Measurements from ENCODE around the gene PIM1.
A peak's percentile ranks its signal among the peaks of the same experiment; 100 is the strongest.

PIM1 gene

GRCh38 chr6:37138856-37139229 is 31.1 kb upstream of the PIM1 start:
- no peak for DNase-seq

- no peak for DNase-seq
Measured at GRCh38 chr6:37139230-37139962, 30.6 kb upstream of the PIM1 start.

- no peak for DNase-seq
Measured at GRCh38 chr6:37140145-37140544, 29.8 kb upstream of the PIM1 start.

- no peak for DNase-seq
Measured at GRCh38 chr6:37141281-37142049, 28.5 kb upstream of the PIM1 start.

- DNase-seq, result no peak
Measured at GRCh38 chr6:37142050-37142614, 27.8 kb upstream of the PIM1 start.

GRCh38 chr6:37143585-37143984 is 26.4 kb upstream of the PIM1 start:
- no peak for DNase-seq

GRCh38 chr6:37145443-37145842 is 24.5 kb upstream of the PIM1 start:
- no peak for DNase-seq

GRCh38 chr6:37146735-37147157 is 23.2 kb upstream of the PIM1 start:
- no peak for DNase-seq

- no peak for DNase-seq
Measured at GRCh38 chr6:37149745-37150144, 20.2 kb upstream of the PIM1 start.

GRCh38 chr6:37150314-37150713 is 19.6 kb upstream of the PIM1 start:
- DNase-seq, result no peak

- DNase-seq, result no peak
Measured at GRCh38 chr6:37155394-37156312, 14.3 kb upstream of the PIM1 start.

- no peak for DNase-seq
Measured at GRCh38 chr6:37158508-37158907, 11.4 kb upstream of the PIM1 start.

GRCh38 chr6:37160922-37161778 is 8.8 kb upstream of the PIM1 start:
- no peak for DNase-seq

GRCh38 chr6:37162740-37163139 is 7.2 kb upstream of the PIM1 start:
- DNase-seq, result no peak

GRCh38 chr6:37168163-37168758 is 1.7 kb upstream of the PIM1 start:
- no peak for DNase-seq

GRCh38 chr6:37168811-37169495 is 999 bp upstream of the PIM1 start:
- DNase-seq, result peak; percentile 51

GRCh38 chr6:37170273-37171200 is 585 bp downstream of the PIM1 start:
- peak; percentile 22 for DNase-seq

- no peak for DNase-seq
Measured at GRCh38 chr6:37171201-37171969, 1.4 kb downstream of the PIM1 start.
